ENCODE results near the gene SEMA3E.
"Not testable (repeated sequence)": the region's sequence is repeated elsewhere in the genome, so short reads cannot be mapped to it uniquely, and the experiment has no call there.

- TF ChIP-seq CTCF, POLR2AphosphoS5 (IDR thresholded peaks at IDR 0.05): not testable (repeated sequence)
Observed at GRCh38 chr7:83673291-83673690, 24.4 kb upstream of the SEMA3E start.
